ENCODE measurements around the gene CCL24.
"Not testable (repeated sequence)": the region's sequence is repeated elsewhere in the genome, so short reads cannot be mapped to it uniquely, and the experiment has no call there.

The CCL24 gene

GRCh38 chr7:75789361-75789924 is 24.2 kb downstream of the CCL24 start (continued):
- TF ChIP-seq PATZ1 (CRISPR knock-in tag; IDR thresholded peaks at IDR 0.05; ENCODE audit: borderline replicate concordance) (no peak), ZFP3 (CRISPR knock-in tag; IDR thresholded peaks at IDR 0.05) (no peak), ZFP30 (CRISPR knock-in tag; IDR thresholded peaks at IDR 0.05) (no peak), RARB (CRISPR knock-in tag; IDR thresholded peaks at IDR 0.05) (no peak), TCF4 (CRISPR knock-in tag; IDR thresholded peaks at IDR 0.05; ENCODE audit: borderline replicate concordance) (no peak), GLIS3 (CRISPR knock-in tag; IDR thresholded peaks at IDR 0.05) (no peak), ZNF8 (CRISPR knock-in tag; IDR thresholded peaks at IDR 0.05) (no peak)

GRCh38 chr7:75788154-75788847 is 25.3 kb downstream of the CCL24 start:
- not testable (repeated sequence) for ATAC-seq

GRCh38 chr7:75783058-75783457 is 30.5 kb downstream of the CCL24 start:
- not testable (repeated sequence) for ATAC-seq

- not testable (repeated sequence) for ATAC-seq
These were observed 32.8 kb downstream of the CCL24 start for GRCh38 chr7:75780647-75781273.

- ATAC-seq: not testable (repeated sequence)
These were observed 34.1 kb downstream of the CCL24 start for GRCh38 chr7:75779516-75779915.

GRCh38 chr7:75779035-75779434 is 34.6 kb downstream of the CCL24 start:
- not testable (repeated sequence) for ATAC-seq

GRCh38 chr7:75776295-75776971 is 37.2 kb downstream of the CCL24 start:
- ATAC-seq: peak; percentile 76

GRCh38 chr7:75773958-75774357 is 39.6 kb downstream of the CCL24 start:
- ATAC-seq: not testable (repeated sequence)

More at GRCh38 chr7:75776295-75776971, 37.2 kb downstream of the CCL24 start:
- no peak for TF ChIP-seq PATZ1 (CRISPR knock-in tag; IDR thresholded peaks at IDR 0.05; ENCODE audit: borderline replicate concordance)
- TF ChIP-seq CREB5 (CRISPR knock-in tag; IDR thresholded peaks at IDR 0.05; ENCODE audit: low read depth): no peak
- no peak for TF ChIP-seq ZFP30 (CRISPR knock-in tag; IDR thresholded peaks at IDR 0.05)
- no peak for TF ChIP-seq ZC3H10 (CRISPR knock-in tag; IDR thresholded peaks at IDR 0.05)
- no peak for TF ChIP-seq TCF4 (CRISPR knock-in tag; IDR thresholded peaks at IDR 0.05; ENCODE audit: borderline replicate concordance)
- TF ChIP-seq CSDC2 (CRISPR knock-in tag; IDR thresholded peaks at IDR 0.05): no peak
- TF ChIP-seq ARNTL (CRISPR knock-in tag; IDR thresholded peaks at IDR 0.05; ENCODE audit: borderline replicate concordance, low read depth): no peak
- no peak for TF ChIP-seq BACH2 (CRISPR knock-in tag; IDR thresholded peaks at IDR 0.05; ENCODE audit: borderline replicate concordance)
- TF ChIP-seq ESRRG (CRISPR knock-in tag; IDR thresholded peaks at IDR 0.05): no peak
- TF ChIP-seq ZNF565 (CRISPR knock-in tag; conservative IDR thresholded peaks at IDR 0.05; ENCODE audit: low read depth): no peak
- TF ChIP-seq TSHZ2 (CRISPR knock-in tag; IDR thresholded peaks at IDR 0.05): no peak
